SK-N-MC (cell line): ENCODE measurements around the gene LRRC74B.

Experiments
- EZH2 ChIP-seq: fragments of 200-600 bp; sonication (generic); IDR thresholded peaks from one replicate; pipeline ENCODE4 v1.6.1; 2017; ENCODE audit warnings: antibody characterized with exemption
- POLR2AphosphoS5 ChIP-seq: IDR thresholded peaks from 2 replicates; pipeline ENCODE4 v1.6.1; 2012; ENCODE audit warnings: mild to moderate bottlenecking, low read depth, low read length, borderline replicate concordance

DNA sequence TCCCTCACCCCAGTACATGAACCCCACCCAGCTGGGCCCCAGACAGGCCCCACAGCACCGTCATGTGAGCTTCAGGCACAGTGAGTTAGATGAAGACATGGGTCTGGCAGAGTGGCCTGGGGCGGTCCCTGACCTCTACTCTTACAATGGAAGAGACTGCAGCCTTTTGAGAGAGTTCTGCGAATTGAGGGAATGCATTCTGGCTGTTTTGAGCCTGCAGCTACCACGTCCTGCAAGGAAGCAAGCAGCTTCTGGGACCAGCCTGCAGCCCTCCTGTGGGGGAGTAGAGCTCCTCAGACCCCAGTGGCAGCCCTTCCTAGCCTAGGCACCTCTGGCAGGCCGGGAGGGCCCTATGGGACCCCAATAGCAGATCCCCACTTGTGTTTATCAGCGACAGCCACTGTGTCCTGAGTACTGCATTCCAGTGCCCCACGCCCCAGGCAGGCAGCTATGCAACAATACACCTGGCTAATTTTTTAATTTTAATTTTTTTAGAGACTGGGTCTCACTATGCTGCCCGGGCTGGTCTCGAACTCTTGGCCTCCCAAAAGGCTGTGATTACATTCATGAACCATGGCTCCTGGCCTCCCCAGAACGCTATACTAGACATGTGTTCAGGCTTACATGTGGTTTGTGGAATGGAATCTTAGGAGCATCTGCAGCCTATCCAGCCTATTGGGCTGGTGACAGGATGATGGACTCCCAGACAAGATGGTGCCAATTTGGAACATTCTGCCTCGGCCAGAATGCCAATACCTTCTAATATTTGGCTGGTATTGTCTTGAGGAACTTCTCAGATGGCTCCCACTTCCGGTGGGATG is 12.7 kb upstream of the LRRC74B start:
- no peak for TF ChIP-seq POLR2AphosphoS5
- TF ChIP-seq EZH2: no peak
